Transverse colon (tissue), 3 donors: ENCODE results near the gene TNFRSF8.

Experiments used
- POLR2A ChIP-seq: fragments of 450-650 bp; IDR thresholded peaks from one replicate; pipeline ENCODE4 v1.6.1; 2016; ENCODE audit warnings: antibody characterized with exemption, mild to moderate bottlenecking, moderate library complexity
- TF ChIP-seq, protein P1 (sequence below), 5 experiments: fragments of 200-600 bp in 3 of 5; fragments of 450-650 bp in 2 of 5; sonication (generic) in 3 of 5; IDR thresholded peaks; 1 replicate in 2 of 5; 2 replicates in 3 of 5; pipeline ENCODE4 v1.5.1; 2016 to 2017; ENCODE audit warnings: antibody characterized with exemption in 5 of 5, inconsistent platforms in 3 of 5, mild to moderate bottlenecking in 2 of 5, moderate library complexity in 1 of 5

DNA sequence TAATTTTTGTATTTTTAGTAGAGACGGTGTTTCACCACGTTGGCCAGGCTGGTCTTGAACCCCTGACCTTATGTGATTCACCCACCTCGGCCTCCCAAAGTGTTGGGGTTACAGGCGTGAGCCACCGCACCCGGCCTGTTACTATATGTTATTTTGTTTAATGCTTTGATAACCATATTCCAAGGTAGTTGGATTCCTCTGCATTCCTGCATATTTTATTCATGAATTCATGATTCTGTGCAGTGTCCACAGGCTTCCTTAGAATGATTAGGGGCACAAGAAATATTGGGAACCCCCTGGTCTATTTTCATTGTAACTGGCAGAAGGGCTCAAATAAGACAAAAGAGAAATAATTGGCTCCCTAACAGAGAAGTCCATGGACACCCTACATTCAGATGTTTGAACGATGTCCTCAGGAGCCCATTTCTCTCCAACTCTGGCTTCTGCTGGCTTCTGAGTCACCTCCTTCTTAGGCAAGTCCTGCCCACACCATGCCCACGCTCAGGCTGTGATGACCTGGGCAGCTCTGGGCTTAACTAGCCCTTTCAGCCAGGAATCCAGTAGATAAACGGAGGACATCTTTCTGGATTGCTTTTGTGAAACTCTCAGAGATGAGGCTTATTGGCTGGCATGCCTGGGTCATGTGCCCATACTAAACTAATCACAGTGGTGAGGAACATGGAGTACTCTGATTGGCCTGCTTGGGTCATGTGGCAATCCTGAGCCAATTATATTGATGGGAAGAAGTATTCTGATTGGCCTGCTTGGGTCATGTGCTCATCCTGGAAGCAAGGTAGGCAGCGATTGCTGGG, 32.6 kb downstream of the TNFRSF8 start:
- TF ChIP-seq, protein P1, sequence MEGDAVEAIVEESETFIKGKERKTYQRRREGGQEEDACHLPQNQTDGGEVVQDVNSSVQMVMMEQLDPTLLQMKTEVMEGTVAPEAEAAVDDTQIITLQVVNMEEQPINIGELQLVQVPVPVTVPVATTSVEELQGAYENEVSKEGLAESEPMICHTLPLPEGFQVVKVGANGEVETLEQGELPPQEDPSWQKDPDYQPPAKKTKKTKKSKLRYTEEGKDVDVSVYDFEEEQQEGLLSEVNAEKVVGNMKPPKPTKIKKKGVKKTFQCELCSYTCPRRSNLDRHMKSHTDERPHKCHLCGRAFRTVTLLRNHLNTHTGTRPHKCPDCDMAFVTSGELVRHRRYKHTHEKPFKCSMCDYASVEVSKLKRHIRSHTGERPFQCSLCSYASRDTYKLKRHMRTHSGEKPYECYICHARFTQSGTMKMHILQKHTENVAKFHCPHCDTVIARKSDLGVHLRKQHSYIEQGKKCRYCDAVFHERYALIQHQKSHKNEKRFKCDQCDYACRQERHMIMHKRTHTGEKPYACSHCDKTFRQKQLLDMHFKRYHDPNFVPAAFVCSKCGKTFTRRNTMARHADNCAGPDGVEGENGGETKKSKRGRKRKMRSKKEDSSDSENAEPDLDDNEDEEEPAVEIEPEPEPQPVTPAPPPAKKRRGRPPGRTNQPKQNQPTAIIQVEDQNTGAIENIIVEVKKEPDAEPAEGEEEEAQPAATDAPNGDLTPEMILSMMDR (IDR thresholded peaks at IDR 0.05): no peak
- no peak for TF ChIP-seq POLR2A
